ENCODE data around the gene HDAC4.

Gene HDAC4

GRCh38 chr2:239106314-239106908, 294.4 kb downstream of the HDAC4 start:
- peak; percentile 23 for DNase-seq (ENCODE audit: low read depth)
- no peak overlapping the region for H3K4me3 ChIP-seq (ENCODE audit: control insufficient read depth, low read depth, low read length)
- peak; percentile 87 for TF ChIP-seq CTCF (IDR thresholded peaks at IDR 0.05; ENCODE audit: control insufficient read depth, insufficient read depth, low read depth, low read length, missing control alignments)

GRCh38 chr2:239105234-239105633, 295.6 kb downstream of the HDAC4 start:
- no peak for DNase-seq (ENCODE audit: low read depth)
- no peak for TF ChIP-seq CTCF (IDR thresholded peaks at IDR 0.05; ENCODE audit: control insufficient read depth, insufficient read depth, low read depth, low read length, missing control alignments)
- H3K4me3 ChIP-seq (ENCODE audit: control insufficient read depth, low read depth, low read length), result no peak overlapping the region

GRCh38 chr2:239104800-239105199, 296.0 kb downstream of the HDAC4 start:
- no peak for TF ChIP-seq CTCF (IDR thresholded peaks at IDR 0.05; ENCODE audit: control insufficient read depth, insufficient read depth, low read depth, low read length, missing control alignments)

GRCh38 chr2:239103125-239104098, 297.4 kb downstream of the HDAC4 start:
- TF ChIP-seq CTCF (IDR thresholded peaks at IDR 0.05; ENCODE audit: control insufficient read depth, insufficient read depth, low read depth, low read length, missing control alignments), result no peak
- DNase-seq (ENCODE audit: low read depth), result no peak
- H3K4me3 ChIP-seq (ENCODE audit: control insufficient read depth, low read depth, low read length), result no peak overlapping the region

More at GRCh38 chr2:239104800-239105199, 296.0 kb downstream of the HDAC4 start:
- H3K4me3 ChIP-seq (ENCODE audit: control insufficient read depth, low read depth, low read length), result no peak overlapping the region
- DNase-seq (ENCODE audit: low read depth), result no peak

- no peak overlapping the region for H3K4me3 ChIP-seq (ENCODE audit: control insufficient read depth, low read depth, low read length)
- DNase-seq (ENCODE audit: low read depth), result no peak
- no peak for TF ChIP-seq CTCF (IDR thresholded peaks at IDR 0.05; ENCODE audit: control insufficient read depth, insufficient read depth, low read depth, low read length, missing control alignments)
These were observed 298.6 kb downstream of the HDAC4 start for GRCh38 chr2:239102266-239102665.

- DNase-seq (ENCODE audit: low read depth), result no peak
- no peak for TF ChIP-seq CTCF (IDR thresholded peaks at IDR 0.05; ENCODE audit: control insufficient read depth, insufficient read depth, low read depth, low read length, missing control alignments)
- no peak overlapping the region for H3K4me3 ChIP-seq (ENCODE audit: control insufficient read depth, low read depth, low read length)
These were observed 299.0 kb downstream of the HDAC4 start for GRCh38 chr2:239101807-239102206.

Data from AG09309 (cell line).